SK-MEL-5 (cell line): ENCODE results near the gene HGFAC. TPM values are rescaled to one million over a fixed set of nuclear protein-coding genes. Genes with fewer than 3 reads are reported as not detected.

Experiments used
- DNase-seq: peaks from one replicate; pipeline ENCODE4 v3.0.0-alpha.2; 2016; ENCODE audit warnings: low read depth, low spot score
- in situ Hi-C: cut with HindIII; loops from 2 replicates; pipeline ENCODE4 v1.10.0; 2016; ENCODE audit warnings: low sequenced_read_pairs, high pct_unique_total_duplicates, low pct_unique_long_range_greater_than_20kb
- total RNA-seq: library from RNA; depleted of rRNA; stranded (reverse); fragments of >200 nt; shearing (Covaris generic); gene quantifications from 2 replicates; pipeline ENCODE4 v1.2.3, GENCODE V29; 2014

The HGFAC gene
- total RNA-seq, 1 experiment from 2014 or later, result not detected

GRCh38 chr4:3473996-3474765, 32.4 kb downstream of the HGFAC start:
- in situ Hi-C loops, result no loop called here
- no peak for DNase-seq

DNA sequence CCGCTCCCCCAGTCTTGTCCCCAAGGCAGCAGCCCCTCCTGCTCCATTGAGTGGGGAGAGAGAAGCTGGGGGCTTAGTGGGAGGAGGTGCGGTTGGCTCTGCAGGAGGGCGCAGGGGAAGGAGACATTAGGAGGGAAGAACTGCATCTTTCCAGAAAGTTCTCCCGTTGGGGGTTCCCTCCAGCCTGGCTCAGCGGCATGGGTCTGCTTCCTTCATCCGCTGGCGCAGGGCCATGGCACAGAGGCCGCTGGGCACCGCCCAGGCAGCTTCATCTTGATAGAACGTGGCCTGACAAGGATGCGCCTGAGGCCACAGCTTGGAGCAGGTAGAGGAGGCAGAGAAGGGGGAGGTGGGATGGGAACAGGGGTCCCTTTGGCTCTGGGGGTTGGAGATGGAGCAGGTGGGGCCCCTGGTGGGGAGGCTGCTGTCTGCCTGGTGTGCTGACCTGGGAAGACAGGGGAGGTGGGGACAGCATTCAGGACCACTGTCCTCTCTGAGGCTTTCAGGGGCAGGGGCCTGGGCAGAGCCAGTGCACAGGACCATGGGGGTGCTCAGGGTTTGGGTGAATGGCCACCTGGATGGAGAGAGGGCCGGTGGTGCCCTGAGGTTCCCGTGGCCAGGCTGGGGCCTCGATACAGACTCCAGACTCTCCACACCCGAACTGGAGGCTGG, 33.4 kb downstream of the HGFAC start:
- no peak for DNase-seq
- in situ Hi-C loops, result no loop called here

GRCh38 chr4:3475713-3476260, 34.0 kb downstream of the HGFAC start:
- no peak for DNase-seq
- in situ Hi-C loops, result no loop called here

DNA sequence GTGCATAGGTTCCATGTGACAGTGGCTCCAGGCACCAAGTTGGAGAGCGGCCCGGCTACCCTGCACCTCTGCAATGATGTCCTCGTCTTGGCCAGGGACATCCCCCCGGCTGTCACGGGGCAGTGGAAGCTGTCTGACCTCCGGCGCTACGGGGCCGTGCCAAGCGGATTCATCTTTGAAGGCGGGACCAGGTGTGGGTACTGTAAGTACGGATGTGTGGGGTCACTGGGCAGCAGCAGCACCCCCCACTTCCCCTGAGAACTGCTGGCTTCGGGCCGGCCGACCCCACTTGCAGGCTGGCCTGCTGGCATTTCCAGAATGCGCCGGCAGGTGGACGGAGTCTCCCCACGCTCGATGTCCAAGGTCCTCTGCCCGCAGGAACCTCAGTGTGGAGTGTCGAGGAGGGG, 34.6 kb downstream of the HGFAC start:
- no peak for DNase-seq
- in situ Hi-C loops, result no loop called here

DNA sequence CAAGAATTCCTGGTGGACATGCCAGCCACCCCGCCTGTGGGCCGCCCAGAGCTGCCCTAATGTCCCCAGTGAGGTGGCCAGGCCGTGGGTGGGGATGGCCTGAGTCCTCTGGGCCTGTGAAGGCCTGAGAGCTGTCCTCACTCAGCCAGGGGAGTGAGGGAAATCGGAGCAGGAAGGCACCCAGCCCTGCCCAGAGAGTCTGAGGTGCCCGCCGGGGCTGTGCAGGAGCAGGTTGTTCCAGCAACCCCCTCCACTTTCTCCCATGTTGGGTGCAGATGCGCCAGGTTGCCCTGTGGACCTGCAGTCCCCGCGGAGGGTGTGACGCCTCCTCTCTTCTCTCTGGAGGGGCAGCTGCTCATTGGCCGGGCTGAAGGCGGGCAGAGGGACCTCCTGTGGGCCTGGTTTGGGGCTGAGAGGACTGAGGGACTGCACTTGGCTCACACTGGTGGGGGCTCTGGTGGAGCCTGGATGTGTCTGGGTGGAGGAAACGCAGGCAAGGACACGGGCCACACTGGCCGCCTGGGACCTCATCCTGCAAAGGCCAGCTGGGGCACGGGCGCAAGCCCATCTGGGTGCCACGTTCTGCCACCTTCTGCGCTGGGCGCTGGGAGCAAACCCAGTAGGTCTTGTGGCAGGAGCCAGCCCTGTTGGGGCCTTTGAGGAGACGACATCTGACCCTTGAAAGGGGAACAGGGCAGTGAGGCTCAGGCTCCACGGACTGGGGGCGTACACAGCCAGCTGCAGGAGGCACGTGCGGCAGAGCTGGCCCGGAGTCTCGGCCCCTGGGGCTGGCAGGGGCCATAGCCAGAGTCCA, 35.4 kb downstream of the HGFAC start:
- no peak for DNase-seq
- in situ Hi-C loops, result no loop called here

DNA sequence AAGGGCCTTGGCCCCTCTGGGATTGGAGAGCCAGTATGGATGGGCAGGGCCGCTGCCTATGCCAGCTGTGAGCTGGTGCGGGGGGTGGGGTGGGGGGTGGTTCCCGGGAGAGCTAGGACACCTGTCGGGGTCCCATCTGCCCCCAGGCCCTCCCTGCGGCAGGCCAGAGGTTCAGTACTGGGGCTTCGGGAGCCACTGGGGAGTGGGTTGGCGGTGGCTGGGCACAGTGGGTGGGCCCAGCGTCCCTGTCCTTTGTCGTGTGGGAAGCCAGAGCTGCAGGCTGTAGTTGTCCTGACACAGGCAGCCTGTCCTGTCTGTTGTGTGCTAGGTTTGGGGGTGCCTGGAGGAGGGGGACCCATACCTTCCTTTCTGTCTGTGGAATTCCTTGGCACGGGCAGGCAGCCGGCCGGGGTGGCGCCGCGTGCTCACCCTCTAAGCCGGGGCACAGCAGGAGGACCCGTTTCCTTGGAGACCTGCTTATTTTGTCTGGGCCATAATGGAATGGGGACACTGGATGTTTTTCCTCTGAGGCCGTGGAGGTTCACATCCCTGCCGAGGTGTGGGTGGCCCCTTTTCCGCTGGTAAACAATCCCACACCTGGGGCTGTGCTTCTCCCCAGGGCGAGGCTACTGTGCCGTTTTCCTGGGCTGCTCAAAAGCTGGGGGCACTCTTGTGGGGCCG, 36.1 kb downstream of the HGFAC start:
- in situ Hi-C loops, result no loop called here
- no peak for DNase-seq

GRCh38 chr4:3478446-3479357, 36.9 kb downstream of the HGFAC start:
- DNase-seq, result no peak
- in situ Hi-C loops, result no loop called here

- in situ Hi-C loops, result no loop called here
- no peak for DNase-seq
Observed at GRCh38 chr4:3479358-3480101, 37.8 kb downstream of the HGFAC start.

DNA sequence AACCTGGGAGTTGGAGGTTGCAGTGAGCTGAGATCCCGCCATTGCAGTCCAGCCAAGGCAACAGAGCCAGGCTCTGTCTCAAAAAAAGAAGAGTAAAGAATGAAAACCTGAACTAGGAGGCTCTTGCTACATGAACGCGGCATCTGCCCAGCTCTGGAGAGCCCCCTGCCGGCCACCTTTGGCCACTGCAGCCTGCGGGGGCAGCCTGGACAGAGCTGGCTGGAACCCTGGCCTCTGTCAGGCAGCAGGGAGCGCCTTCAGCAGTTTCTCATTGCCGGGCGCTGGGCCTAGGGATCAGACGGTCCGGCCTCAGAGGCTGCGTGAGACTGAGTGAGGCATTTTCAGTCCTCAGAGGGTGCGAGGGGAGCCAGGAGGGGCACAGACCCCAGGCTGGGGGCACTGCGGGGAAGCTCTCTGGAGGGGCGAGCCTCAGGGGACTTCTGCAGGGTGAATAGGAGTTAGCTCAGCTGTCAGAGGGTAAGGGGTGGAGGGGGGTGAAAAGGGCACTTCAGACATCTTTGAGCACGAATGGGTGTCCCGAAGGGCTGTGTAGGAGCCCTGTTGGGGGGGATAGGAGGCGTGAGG, 38.9 kb downstream of the HGFAC start:
- in situ Hi-C loops, result no loop called here
- DNase-seq, result peak; percentile 74

GRCh38 chr4:3481113-3481531, 39.4 kb downstream of the HGFAC start:
- DNase-seq, result no peak
- in situ Hi-C loops, result no loop called here

- in situ Hi-C loops, result no loop called here
Observed at GRCh38 chr4:3481783-3482393, 40.1 kb downstream of the HGFAC start.

GRCh38 chr4:3482707-3483106, 40.9 kb downstream of the HGFAC start:
- DNase-seq, result no peak
- in situ Hi-C loops, result no loop called here

More at GRCh38 chr4:3481783-3482393, 40.1 kb downstream of the HGFAC start:
- no peak for DNase-seq

- DNase-seq, result no peak
- in situ Hi-C loops, result no loop called here
Observed at GRCh38 chr4:3483471-3483921, 41.7 kb downstream of the HGFAC start.

DNA sequence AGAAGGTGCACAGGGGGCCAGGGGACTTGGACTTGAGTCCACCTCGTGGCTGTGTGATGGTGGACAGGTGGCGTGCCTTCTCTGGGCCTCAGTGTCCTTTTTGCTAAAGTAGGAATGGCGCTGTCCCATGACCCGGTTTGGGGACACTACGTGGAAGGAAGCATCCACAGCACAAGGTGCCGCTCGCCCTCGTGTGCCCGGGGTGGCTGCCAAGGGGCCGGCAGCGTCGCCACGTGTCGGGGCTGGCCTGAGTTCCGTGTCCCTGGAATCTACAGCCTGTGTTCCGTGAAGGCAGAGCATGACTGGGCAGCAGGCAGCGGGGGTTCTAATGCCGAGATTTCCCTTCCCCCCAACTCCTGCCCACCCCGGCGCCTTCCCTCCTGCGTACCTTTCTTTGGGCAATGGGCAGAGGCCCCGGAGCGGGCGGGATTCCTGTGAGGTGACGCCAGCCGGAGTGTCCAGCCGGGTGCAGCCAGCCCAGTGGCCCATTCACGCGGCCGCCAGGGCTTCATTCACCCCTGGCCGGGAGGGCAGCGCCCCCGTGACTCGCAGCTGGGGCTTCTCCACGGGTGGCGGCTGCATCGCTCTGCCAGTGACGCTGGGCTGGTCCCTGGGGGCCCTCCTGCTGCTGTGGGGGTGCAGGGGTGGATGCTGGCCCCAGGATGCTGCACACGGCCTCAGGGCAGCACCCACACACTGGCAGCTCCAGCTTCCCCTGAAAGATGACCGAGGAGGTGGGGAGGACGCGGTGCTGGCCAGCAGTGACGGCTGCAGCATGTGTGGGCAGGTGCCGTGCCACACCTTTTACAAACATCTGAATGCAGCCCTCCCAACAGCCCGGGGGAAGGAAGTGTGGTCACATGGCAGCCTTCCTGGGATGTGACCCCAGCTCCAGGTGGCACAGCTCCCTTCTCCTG, 42.5 kb downstream of the HGFAC start:
- no peak for DNase-seq
- in situ Hi-C loops, result no loop called here
